Glomerular visceral epithelial cell (primary cell): ENCODE measurements around the gene MXRA8.

Experiments used
- DNase-seq: peaks from one replicate; pipeline ENCODE4 v3.0.0-alpha.2; 2016; ENCODE audit errors: extremely low spot score

Gene MXRA8

DNA sequence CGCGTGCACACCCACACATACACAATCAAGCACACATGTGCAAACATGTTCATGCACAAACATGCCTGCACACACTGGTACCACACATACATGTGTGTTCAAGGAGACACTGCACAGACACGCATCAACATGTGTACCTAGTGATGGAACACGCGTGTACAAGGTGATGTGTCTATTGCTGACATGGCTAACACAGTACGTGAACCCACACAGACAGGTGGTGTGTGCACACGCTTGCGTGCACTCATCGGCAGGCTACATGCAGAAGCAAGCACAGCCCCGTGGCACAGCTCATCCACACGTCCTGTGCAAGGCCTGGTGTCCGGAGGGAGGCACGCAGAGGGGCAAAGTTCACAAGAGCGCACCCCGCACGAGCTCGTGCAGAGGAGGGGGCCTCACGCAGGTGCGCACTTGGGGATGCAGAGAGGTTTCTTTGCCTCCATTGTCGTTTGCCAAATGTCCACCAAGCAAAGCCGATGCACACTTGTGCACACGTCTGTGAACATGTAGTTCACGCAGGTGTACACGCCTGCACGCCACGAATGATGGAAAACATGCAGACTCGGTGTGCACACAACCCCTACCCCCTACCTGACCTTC is 51.6 kb downstream of the MXRA8 start:
- DNase-seq: no peak

- DNase-seq: peak; percentile 44
These were observed 52.2 kb downstream of the MXRA8 start for GRCh38 chr1:1306070-1306660.

GRCh38 chr1:1305300-1306069 is 52.9 kb downstream of the MXRA8 start:
- DNase-seq: peak; percentile 88

DNA sequence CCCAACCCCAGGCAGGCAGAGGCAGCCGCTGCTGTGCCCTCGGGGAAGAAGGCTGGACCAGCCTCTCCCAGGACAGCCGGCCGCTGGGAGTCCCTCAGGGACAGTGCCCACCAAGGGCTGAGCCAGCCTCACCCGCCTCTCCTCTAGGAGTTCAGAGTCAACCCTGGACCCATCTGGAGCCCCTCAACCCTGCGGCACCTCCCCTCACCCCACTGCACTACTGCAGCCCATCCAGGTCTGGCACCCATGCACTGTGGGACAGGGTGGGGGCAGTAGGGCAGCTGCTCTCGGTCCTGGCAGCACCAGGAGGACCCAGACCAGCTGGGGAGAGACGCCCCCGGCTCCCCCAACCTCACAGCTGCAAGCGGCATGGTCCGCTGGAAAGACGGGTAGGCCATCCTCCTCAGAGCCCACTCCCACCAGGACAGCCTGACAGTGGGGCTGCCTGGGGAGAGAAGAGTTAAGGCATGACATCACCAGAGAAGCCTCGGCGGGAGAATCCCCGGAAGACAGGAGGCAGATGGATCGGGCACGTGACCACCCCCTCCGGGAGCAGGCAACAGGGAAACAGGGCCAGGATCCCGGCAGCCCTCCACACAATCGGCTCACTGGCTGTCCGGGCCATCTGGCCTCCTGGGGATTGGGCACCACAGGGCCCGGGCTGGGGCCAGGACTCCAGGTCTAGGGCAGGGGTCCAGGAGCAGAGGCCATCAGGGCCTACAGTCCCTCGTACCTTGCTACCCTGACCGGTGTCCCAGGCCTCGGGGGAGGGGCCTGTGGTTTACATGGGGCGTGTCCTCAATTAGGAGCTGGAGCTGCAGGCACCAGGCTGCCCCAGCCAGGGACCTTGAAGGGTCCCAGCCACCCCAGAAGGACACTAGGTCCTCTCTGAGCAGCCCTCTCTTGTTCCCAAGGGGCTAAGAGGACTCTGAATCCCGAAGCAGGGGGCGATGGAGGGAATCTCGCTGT is 53.7 kb downstream of the MXRA8 start:
- DNase-seq: peak; percentile 83

GRCh38 chr1:1303736-1304135 is 54.6 kb downstream of the MXRA8 start:
- no peak for DNase-seq

DNA sequence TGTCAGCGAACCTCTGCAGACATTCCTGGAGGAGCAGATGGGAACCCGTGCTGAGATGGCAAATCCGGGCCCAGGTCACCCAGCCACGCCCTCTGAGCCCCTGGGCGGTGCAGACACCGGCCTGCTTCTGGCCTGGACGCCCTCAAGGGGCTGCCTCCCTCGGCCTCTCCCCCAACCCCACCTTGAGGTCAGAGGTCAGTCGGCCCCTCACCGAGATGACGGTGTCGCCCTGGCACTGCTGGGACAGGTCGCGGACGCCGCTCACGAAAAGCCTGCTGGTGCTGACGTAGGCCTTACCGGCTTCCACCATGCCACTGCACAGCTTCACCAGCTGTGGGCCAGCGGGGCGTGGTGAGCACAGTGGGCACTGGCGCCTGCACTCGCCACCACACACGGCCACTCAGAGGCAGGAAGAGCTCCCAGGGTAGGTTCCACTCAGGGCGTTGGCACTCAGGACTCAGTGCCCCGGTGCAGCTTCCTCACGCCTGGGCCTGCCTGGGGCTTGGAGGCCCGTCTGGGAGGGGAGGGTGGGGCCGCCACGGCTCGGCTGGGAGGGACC is 55.3 kb downstream of the MXRA8 start:
- DNase-seq: no peak
